Parathyroid adenoma (tissue), 2 donors: ENCODE measurements around the gene SCN8A.

ENCODE experiments used
- H2AFZ ChIP-seq: fragments of 300-600 bp; sonication (generic); one replicate; pipeline ENCODE4 v1.7.0; 2017; ENCODE audit warnings: antibody characterized with exemption, mild to moderate bottlenecking
- H3K27ac ChIP-seq: fragments of 300-600 bp; sonication (generic); one replicate; pipeline ENCODE4 v1.7.0; 2017
- H3K27me3 ChIP-seq: fragments of 300-600 bp; sonication (generic); one replicate; pipeline ENCODE4 v1.7.0; 2017; ENCODE audit warnings: low read length; ENCODE audit not compliant: control insufficient read depth, insufficient read depth
- H3K36me3 ChIP-seq: fragments of 300-600 bp; sonication (generic); one replicate; pipeline ENCODE4 v1.7.0; 2017; ENCODE audit warnings: low read length; ENCODE audit not compliant: control insufficient read depth, insufficient read depth
- H3K4me1 ChIP-seq: fragments of 300-600 bp; sonication (generic); one replicate; pipeline ENCODE4 v1.7.0; 2017; ENCODE audit warnings: control low read depth
- H3K4me2 ChIP-seq: fragments of 300-600 bp; sonication (generic); one replicate; pipeline ENCODE4 v1.7.0; 2017; ENCODE audit warnings: low read length
- H3K4me3 ChIP-seq: fragments of 300-600 bp; sonication (generic); one replicate; pipeline ENCODE4 v1.7.0; 2017; ENCODE audit warnings: low read depth, low read length
- H3K79me2 ChIP-seq: fragments of 300-600 bp; sonication (generic); one replicate; pipeline ENCODE4 v1.7.0; 2017; ENCODE audit warnings: control low read depth
- H3K9ac ChIP-seq: fragments of 300-600 bp; sonication (generic); one replicate; pipeline ENCODE4 v1.7.0; 2017; ENCODE audit warnings: mild to moderate bottlenecking
- H3K9me3 ChIP-seq: fragments of 300-600 bp; sonication (generic); one replicate; pipeline ENCODE4 v1.7.0; 2017; ENCODE audit warnings: low read length; ENCODE audit not compliant: control insufficient read depth
- TF ChIP-seq, protein P1 (sequence below): fragments of 300-600 bp; sonication (generic); IDR thresholded peaks from one replicate; pipeline ENCODE4 v1.7.0; 2017; ENCODE audit warnings: antibody characterized with exemption, mild to moderate bottlenecking
- donor health status: primary hyperparathyroidism.

The SCN8A gene

DNA sequence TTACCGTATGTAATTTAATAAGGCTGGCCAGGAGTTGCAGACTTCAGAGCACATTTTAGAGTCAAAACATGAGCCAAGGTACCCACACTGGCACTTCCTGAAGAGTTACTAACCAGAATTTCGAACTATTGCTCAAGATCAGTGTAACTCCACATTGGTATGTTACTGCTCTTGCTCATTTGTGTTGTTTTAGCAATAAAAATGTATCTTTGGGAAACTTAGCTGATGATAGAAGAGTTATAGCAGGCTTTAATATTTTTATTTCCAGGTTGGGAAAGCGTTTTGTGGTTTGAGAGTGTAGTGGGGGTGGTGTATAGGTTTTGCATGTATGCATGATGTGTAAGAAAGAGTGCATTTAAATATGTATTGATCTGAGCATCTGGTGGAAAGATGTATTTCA, 96.6 kb downstream of the SCN8A start:
- Histone ChIP-seq H3K4me2 (no peak overlapping the region), H3K4me3 (no peak overlapping the region), H3K9me3 (no peaks in the 10 kb centered on the region), H3K79me2 (peaks cover 3% of the 10 kb centered on the region), H3K27ac (no peak overlapping the region), H3K27me3 (no peaks in the 10 kb centered on the region), H3K36me3 (no peaks in the 10 kb centered on the region), H3K4me1 (peaks cover 19% of the 10 kb centered on the region), H3K9ac (no peak overlapping the region), H2AFZ (no peak overlapping the region)
- TF ChIP-seq, protein P1, sequence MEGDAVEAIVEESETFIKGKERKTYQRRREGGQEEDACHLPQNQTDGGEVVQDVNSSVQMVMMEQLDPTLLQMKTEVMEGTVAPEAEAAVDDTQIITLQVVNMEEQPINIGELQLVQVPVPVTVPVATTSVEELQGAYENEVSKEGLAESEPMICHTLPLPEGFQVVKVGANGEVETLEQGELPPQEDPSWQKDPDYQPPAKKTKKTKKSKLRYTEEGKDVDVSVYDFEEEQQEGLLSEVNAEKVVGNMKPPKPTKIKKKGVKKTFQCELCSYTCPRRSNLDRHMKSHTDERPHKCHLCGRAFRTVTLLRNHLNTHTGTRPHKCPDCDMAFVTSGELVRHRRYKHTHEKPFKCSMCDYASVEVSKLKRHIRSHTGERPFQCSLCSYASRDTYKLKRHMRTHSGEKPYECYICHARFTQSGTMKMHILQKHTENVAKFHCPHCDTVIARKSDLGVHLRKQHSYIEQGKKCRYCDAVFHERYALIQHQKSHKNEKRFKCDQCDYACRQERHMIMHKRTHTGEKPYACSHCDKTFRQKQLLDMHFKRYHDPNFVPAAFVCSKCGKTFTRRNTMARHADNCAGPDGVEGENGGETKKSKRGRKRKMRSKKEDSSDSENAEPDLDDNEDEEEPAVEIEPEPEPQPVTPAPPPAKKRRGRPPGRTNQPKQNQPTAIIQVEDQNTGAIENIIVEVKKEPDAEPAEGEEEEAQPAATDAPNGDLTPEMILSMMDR: no peak

DNA sequence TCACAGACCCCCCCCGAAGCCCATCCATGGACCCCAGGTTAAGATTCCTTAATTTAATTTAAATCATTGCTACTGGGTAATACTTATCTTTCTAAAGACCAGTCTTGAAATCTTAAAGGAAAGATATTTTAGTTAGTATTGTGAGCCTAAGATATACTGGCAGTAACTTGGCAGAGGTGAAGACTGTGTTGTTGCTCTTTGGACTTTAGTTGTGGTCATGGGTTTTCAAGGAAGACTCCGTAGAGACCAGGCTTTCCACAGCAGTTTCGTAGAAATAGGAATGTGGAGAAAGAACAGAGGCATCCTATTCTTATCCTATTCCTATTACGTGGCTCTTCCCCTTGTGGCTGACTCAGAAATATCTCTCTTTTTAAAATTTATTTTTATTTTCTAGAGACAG, 99.0 kb downstream of the SCN8A start:
- no peaks in the 10 kb centered on the region for H3K9me3 ChIP-seq
- H3K36me3 ChIP-seq: no peaks in the 10 kb centered on the region
- no peaks in the 10 kb centered on the region for H3K79me2 ChIP-seq
- H3K27ac ChIP-seq: no peak overlapping the region
- H2AFZ ChIP-seq: no peak overlapping the region
- H3K27me3 ChIP-seq: no peaks in the 10 kb centered on the region
- no peak overlapping the region for H3K9ac ChIP-seq
- peaks cover 15% of the 10 kb centered on the region for H3K4me1 ChIP-seq
- H3K4me2 ChIP-seq: no peak overlapping the region
- H3K4me3 ChIP-seq: no peak overlapping the region
- TF ChIP-seq, protein P1: no peak

DNA sequence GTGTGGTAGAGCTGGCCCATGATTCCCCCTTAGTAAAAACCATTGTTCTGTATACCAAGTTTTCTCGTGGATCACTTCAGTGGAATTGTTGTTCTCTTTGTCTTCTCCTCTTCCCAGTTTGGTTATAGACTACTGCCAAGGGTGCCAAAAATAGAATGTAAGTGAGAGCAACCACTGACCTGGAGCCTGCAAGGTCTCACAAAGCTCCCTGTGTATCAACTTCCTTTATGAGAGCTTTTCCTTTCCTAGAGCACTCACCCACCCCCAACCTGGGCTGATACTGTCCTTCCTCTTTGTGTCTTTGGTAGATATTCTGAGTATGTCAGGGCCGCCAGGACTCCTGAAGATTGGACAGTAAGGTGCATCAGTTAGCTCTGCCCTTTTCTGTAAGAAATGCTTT, 101.0 kb downstream of the SCN8A start:
- no peak overlapping the region for H3K4me2 ChIP-seq
- TF ChIP-seq, protein P1: no peak
- no peaks in the 10 kb centered on the region for H3K9me3 ChIP-seq
- H3K79me2 ChIP-seq: no peaks in the 10 kb centered on the region
- peak overlapping the region; percentile 4 for H2AFZ ChIP-seq
- no peak overlapping the region for H3K4me3 ChIP-seq
- H3K27ac ChIP-seq: peak overlapping the region; percentile 34
- no peak overlapping the region for H3K9ac ChIP-seq
- no peaks in the 10 kb centered on the region for H3K27me3 ChIP-seq
- H3K36me3 ChIP-seq: no peaks in the 10 kb centered on the region
- peaks cover 15% of the 10 kb centered on the region for H3K4me1 ChIP-seq

DNA sequence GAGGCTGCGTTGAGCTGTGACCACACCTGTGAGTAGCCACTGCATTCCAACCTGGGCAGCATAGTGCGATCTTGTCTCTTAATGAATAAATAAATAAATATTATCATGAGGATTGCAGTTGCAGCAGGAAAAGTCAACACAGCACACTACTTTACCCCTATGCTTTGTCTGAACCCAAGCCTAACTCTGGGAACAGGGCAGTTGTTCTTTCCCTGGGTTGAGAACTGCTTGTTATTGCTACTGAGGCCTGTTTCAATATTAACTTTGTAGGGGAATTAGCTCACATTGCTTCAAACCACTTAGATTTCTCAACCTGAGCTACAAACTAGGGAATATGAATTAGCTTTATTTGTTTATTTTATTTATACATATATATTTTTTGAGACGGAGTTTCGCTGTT, 102.5 kb downstream of the SCN8A start:
- no peak overlapping the region for H3K9ac ChIP-seq
- no peak overlapping the region for H3K27ac ChIP-seq
- H3K4me2 ChIP-seq: no peak overlapping the region
- H3K79me2 ChIP-seq: no peaks in the 10 kb centered on the region
- H3K4me3 ChIP-seq: no peak overlapping the region
- TF ChIP-seq, protein P1: no peak
- H2AFZ ChIP-seq: no peak overlapping the region
- H3K27me3 ChIP-seq: no peaks in the 10 kb centered on the region
- no peaks in the 10 kb centered on the region for H3K9me3 ChIP-seq
- H3K4me1 ChIP-seq: peaks cover 15% of the 10 kb centered on the region
- H3K36me3 ChIP-seq: no peaks in the 10 kb centered on the region

DNA sequence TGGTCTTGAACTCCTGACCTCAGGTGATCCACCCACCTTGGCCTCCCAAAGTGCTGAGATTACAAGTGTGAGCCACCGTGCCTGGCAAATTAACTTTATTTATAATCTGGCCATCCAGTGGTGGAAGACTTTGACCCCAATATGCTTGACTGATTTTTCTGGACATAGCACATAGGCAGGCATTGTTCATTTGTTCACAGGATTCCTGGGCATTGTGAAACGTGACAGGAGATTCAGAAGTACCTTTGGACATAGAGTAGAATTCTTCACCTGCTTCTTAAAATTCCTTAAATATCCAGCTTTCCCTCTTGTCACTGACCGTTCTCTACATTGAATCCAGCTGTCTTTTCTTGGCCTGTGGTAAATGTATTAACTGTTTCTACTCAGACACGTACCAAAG, 103.1 kb downstream of the SCN8A start:
- TF ChIP-seq, protein P1: no peak
- Histone ChIP-seq H3K4me3 (no peak overlapping the region), H3K4me2 (no peak overlapping the region), H3K27ac (no peak overlapping the region), H3K9me3 (no peaks in the 10 kb centered on the region), H3K27me3 (no peaks in the 10 kb centered on the region), H3K4me1 (peaks cover 15% of the 10 kb centered on the region), H3K9ac (no peak overlapping the region), H2AFZ (no peak overlapping the region), H3K79me2 (no peaks in the 10 kb centered on the region), H3K36me3 (no peaks in the 10 kb centered on the region)
